ENCODE measurements around the gene PPARD.
"Not testable (repeated sequence)": the region's sequence is repeated elsewhere in the genome, so short reads cannot be mapped to it uniquely, and the experiment has no call there.

The PPARD gene

DNA sequence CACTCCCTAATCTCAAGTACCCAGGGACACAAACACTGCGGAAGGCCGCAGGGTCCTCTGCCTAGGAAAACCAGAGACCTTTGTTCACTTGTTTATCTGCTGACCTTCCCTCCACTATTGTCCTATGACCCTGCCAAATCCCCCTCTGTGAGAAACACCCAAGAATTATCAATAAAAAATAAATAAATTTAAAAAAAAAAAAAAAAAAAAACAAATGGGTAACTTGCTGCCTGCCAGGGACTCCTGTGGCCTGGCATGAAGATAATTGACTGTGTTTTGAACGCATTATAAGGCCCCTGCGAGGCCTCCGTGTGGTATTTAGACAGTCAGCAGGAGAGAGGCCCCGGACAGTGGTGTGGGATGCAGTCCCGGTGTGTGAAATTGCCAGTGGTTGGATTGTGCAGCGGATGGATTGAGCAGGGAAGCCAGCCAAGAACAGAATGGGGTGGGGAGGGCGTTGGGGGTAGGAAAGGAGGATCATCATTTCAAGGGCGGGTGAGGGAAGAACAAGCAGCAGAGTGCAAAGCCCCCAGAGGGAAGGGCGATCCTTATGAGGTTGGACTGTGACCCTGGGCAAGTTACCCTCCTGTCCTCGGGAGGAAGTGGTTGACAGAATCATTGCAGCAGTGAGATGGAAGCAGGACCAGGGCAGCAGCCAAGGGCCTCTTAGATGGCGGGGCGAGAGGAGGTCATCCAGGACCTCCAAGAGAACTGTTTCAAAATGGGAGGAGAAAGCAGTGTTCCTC is 43.3 kb downstream of the PPARD start:
- H3K4me3 ChIP-seq (replicated peaks; ENCODE audit: low read depth, low read length), result no peak overlapping the region
- peak; percentile 60 for DNase-seq (ENCODE audit: low read depth)

DNA sequence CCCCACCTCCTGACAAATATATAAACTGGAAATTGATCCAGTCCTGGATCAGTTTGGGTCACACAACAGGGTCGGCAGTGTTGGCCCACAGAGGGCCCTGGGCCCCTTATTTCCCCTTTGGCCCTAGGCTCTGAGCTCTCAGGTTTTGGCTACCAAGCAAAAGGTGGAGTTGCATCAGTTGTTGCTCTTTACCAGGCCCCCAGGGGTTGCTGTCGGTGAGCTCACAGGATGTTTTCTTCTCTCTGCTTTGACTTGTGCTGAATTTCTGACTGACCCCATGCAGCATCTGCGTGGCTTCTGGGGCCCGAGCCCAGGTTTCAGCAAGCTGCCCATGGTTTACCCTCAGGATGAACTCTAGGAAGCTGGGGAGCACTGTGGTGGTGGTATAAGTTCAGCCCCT is 44.6 kb downstream of the PPARD start:
- no peak overlapping the region for H3K4me3 ChIP-seq (replicated peaks; ENCODE audit: low read depth, low read length)
- TF ChIP-seq, protein P1, sequence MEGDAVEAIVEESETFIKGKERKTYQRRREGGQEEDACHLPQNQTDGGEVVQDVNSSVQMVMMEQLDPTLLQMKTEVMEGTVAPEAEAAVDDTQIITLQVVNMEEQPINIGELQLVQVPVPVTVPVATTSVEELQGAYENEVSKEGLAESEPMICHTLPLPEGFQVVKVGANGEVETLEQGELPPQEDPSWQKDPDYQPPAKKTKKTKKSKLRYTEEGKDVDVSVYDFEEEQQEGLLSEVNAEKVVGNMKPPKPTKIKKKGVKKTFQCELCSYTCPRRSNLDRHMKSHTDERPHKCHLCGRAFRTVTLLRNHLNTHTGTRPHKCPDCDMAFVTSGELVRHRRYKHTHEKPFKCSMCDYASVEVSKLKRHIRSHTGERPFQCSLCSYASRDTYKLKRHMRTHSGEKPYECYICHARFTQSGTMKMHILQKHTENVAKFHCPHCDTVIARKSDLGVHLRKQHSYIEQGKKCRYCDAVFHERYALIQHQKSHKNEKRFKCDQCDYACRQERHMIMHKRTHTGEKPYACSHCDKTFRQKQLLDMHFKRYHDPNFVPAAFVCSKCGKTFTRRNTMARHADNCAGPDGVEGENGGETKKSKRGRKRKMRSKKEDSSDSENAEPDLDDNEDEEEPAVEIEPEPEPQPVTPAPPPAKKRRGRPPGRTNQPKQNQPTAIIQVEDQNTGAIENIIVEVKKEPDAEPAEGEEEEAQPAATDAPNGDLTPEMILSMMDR (IDR thresholded peaks at IDR 0.05; ENCODE audit: low read length, missing control alignments), result no peak
- DNase-seq (ENCODE audit: low read depth), result no peak

More for the DNA sequence above, 43.3 kb downstream of the PPARD start:
- TF ChIP-seq, protein P1 (IDR thresholded peaks at IDR 0.05; ENCODE audit: low read length, missing control alignments), result no peak

DNA sequence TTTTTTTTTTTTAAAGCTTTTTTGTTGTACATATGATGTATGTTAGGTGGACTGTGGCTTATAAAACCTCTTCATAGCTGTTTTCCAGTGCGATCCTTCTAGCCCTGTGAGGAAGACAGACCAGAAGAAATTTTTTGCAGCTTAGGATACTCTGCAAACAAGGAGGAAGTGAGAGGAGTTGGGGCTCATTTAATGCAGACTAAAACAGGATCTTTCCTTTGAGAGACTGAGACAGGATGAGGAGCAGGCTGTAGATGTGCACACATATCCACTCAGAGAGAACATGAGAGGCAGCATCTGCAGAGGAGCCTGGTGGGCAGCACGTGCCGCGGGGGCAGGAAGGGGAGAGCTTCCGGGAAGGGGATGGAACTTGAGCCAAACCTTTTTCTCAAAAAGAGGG is 45.7 kb downstream of the PPARD start:
- no peak overlapping the region for H3K4me3 ChIP-seq (replicated peaks; ENCODE audit: low read depth, low read length)
- DNase-seq (ENCODE audit: low read depth), result no peak
- TF ChIP-seq, protein P1 (IDR thresholded peaks at IDR 0.05; ENCODE audit: low read length, missing control alignments), result no peak

DNA sequence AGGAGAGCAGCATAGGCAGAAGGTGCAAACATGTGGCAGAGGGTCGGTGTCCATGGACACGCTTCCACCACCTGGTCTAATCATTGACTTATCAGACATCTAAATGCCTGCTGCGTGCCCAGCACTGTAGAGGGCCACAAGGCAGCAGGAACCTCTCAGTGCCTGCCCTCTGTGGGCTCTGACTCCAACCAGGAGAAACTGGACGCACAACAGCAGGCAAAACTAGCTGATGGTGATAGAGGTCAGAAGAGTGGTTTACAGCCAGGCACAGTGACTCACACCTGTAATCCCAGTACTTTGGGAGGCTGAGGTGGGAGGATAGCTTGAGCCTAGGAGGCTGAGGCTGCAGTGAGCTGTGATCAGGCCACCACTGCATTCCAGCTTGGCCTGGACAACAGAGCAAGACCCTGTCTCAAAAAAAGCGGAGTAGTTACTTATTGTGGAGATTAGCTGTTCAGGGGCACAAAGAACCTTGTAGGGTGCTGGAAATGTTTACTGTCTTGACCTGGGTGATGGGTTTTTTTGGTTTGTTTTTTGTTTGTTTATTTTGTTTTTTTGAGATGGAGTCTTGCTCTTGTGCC is 46.5 kb downstream of the PPARD start:
- no peak for DNase-seq (ENCODE audit: low read depth)
- TF ChIP-seq, protein P1 (IDR thresholded peaks at IDR 0.05; ENCODE audit: low read length, missing control alignments), result no peak
- H3K4me3 ChIP-seq (replicated peaks; ENCODE audit: low read depth, low read length), result no peak overlapping the region

DNA sequence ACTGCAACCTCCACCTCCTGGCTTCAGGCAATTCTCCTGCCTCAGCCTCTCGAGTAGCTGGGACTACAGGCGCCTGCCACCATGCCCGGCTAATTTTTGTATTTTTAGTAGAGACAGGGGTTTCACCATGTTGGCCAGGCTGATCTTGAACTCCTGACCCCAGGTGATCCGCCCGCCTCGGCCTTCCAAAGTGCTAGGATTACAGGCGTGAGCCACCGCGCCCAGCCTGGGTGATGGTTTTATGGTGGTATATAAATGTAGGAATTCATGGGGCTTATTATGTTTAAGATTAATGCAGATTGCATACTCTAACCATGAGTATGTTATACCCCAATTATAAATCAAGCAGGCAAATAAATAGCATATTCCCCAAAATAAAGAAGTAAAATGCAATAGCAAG is 47.0 kb downstream of the PPARD start:
- not testable (repeated sequence) for H3K4me3 ChIP-seq (replicated peaks; ENCODE audit: low read depth, low read length); DNase-seq (ENCODE audit: low read depth)

DNA sequence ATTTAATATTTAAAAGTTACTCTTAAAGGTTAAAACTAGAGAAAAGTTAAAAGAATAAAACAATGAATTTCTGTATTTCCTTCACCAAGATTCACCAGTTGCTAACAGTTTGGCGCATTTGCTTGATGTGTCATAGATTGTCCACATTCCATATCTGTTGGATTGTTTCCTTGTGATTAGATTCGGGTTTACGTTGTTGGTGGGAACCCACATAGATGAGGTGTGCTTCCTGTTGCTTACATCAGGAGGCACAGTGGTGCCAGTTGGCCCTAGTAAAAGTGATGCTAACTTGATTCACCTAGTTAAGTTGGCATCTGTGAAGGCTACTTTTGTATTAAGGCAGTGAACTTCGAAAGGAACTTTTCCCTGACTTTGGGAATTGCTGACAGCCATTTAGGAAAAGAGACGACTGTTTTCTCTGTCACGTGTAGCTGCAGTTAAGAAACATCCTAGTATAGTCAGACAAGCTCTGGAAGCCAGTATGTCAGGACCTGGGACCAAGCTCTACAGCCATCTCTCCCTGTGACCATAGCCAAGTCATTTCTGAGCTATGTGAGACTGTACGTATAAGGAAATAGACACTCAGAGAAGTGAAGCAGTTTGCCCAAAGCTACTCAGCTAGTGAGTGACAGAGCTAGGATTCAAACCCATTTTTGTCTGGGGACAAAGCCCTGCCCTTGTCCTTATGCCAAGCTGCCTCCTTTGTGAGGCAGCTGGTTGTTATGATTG is 49.0 kb downstream of the PPARD start:
- DNase-seq (ENCODE audit: low read depth), result peak; percentile 89
- H3K4me3 ChIP-seq (replicated peaks; ENCODE audit: low read depth, low read length), result no peak overlapping the region
- TF ChIP-seq, protein P1 (IDR thresholded peaks at IDR 0.05; ENCODE audit: low read length, missing control alignments), result peak; percentile 2

DNA sequence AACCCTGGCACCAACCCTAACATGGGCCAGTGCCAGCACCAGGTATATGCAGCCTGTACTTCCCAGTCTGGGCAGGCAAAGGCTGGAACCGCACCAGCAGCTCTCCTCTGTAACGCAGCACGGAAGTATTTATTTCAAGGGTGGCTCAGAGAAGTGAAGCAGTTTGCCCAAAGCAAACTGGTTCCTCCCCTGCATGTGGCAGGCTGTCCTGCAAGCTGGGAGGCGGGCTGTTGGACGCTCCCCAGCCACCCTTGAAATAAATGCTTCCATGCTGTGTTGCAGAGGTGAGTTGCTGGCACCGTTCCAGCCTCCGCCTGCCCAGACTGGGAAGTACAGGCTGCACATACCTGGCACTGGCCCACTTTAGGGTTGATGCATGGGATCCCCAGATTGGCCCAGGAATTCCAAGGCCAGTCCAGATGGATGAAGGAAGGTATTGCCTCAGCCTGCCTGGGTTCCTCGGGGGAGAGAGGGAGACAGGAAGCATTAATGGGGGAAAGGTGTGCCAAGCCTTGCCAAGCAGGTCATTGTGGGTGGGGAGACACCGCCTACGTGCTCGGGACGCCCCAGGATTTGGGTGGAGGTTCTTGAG is 49.8 kb downstream of the PPARD start:
- DNase-seq (ENCODE audit: low read depth), result no peak
- no peak overlapping the region for H3K4me3 ChIP-seq (replicated peaks; ENCODE audit: low read depth, low read length)
- TF ChIP-seq, protein P1 (IDR thresholded peaks at IDR 0.05; ENCODE audit: low read length, missing control alignments), result no peak

Data from fibroblast of pulmonary artery (primary cell).